PC-3 (cell line): Measurements from ENCODE around the gene COL21A1. TPM values are rescaled to one million over a fixed set of nuclear protein-coding genes. Genes with fewer than 3 reads are reported as not detected.
A peak's percentile ranks its signal among the peaks of the same experiment; 100 is the strongest.

Source experiments
- ATAC-seq: fragments of 200-7000 bp; cut with Tn5 transposase; 2 replicates; pipeline ENCODE4 v1.9.1; 2020; ENCODE audit warnings: mild to moderate bottlenecking, moderate library complexity
- BruUV-seq: library from RNA; stranded (reverse); fragments of 400-500 nt; replicated peaks from 2 replicates; lab custom pipeline; 2021; lab: Mats Ljungman, UMichigan
- CTCF ChIA-PET: fragments of 300-600 bp; sonication (Branson Sonifier 250); formaldehyde crosslinking; loops from one replicate; lab custom pipeline; 2022; ENCODE audit warnings: antibody characterized with exemption; lab: Charles Lee
- POLR2A ChIA-PET: fragments of 300-600 bp; sonication (Branson Sonifier 250); formaldehyde crosslinking; loops from one replicate; lab custom pipeline; 2022; ENCODE audit warnings: antibody characterized with exemption; ENCODE audit not compliant: unreplicated experiment; lab: Charles Lee
- DNase-seq: peaks from one replicate; pipeline ENCODE4 v3.0.0-alpha.2; 2015
- H2AFZ ChIP-seq: fragments of 300-600 bp; sonication (generic); 2 replicates; pipeline ENCODE4 v1.6.0; 2016; ENCODE audit warnings: antibody characterized with exemption, low read length
- H3F3A ChIP-seq: fragments of 300-600 bp; sonication (generic); one replicate; pipeline ENCODE4 v1.6.0; 2017; ENCODE audit warnings: antibody characterized with exemption, low read length, control low read depth, mild to moderate bottlenecking; ENCODE audit not compliant: unreplicated experiment
- H3K27ac ChIP-seq: fragments of 300-600 bp; sonication (generic); 2 replicates; pipeline ENCODE4 v1.5.1; 2016; ENCODE audit warnings: mild to moderate bottlenecking, low read length
- H3K27me3 ChIP-seq: fragments of 300-600 bp; sonication (generic); 2 replicates; pipeline ENCODE4 v1.6.1; 2016; ENCODE audit warnings: low read length, mixed read lengths
- H3K36me3 ChIP-seq: fragments of 300-600 bp; sonication (generic); 2 replicates; pipeline ENCODE4 v1.6.1; 2016; ENCODE audit warnings: low read depth, mixed run types, low read length, mixed read lengths
- H3K4me1 ChIP-seq: fragments of 300-600 bp; sonication (generic); 2 replicates; pipeline ENCODE4 v1.5.1; 2016; ENCODE audit warnings: low read length; ENCODE audit not compliant: insufficient read depth
- H3K4me2 ChIP-seq: fragments of 300-600 bp; sonication (generic); 2 replicates; pipeline ENCODE4 v1.6.0; 2016; ENCODE audit warnings: low read length
- H3K4me3 ChIP-seq: fragments of 300-600 bp; sonication (generic); 2 replicates; pipeline ENCODE4 v1.5.1; 2016; ENCODE audit warnings: mild to moderate bottlenecking, low read length, mixed read lengths
- H3K79me2 ChIP-seq: fragments of 300-600 bp; sonication (generic); 2 replicates; pipeline ENCODE4 v1.6.1; 2017; ENCODE audit warnings: low read length, mixed read lengths
- H3K9ac ChIP-seq: fragments of 300-600 bp; sonication (generic); 2 replicates; pipeline ENCODE4 v1.6.0; 2016; ENCODE audit warnings: mild to moderate bottlenecking, low read length
- H3K9me2 ChIP-seq: fragments of 300-600 bp; sonication (generic); replicated peaks from 2 replicates; pipeline ENCODE4 v1.6.1; 2016; ENCODE audit warnings: mixed run types, low read length, mixed read lengths
- H3K9me3 ChIP-seq: fragments of 300-600 bp; sonication (generic); 2 replicates; pipeline ENCODE4 v1.6.1; 2016; ENCODE audit warnings: low read length, mixed read lengths
- H4K20me1 ChIP-seq: fragments of 300-600 bp; sonication (generic); 2 replicates; pipeline ENCODE4 v1.6.1; 2016; ENCODE audit warnings: low read length, mixed read lengths
- CTCF ChIP-seq: fragments of 300-600 bp; sonication (generic); conservative IDR thresholded peaks from 2 replicates; pipeline ENCODE4 v1.5.1; 2017; ENCODE audit warnings: antibody characterized with exemption, low read depth, mild to moderate bottlenecking, low read length
- EZH2 ChIP-seq: fragments of 300-600 bp; sonication (generic); IDR thresholded peaks from one replicate; pipeline ENCODE4 v1.6.1; 2017; ENCODE audit warnings: antibody characterized with exemption, mild to moderate bottlenecking, low read length; ENCODE audit not compliant: unreplicated experiment
- EZH2phosphoT487 ChIP-seq: fragments of 300-600 bp; sonication (generic); IDR thresholded peaks from 2 replicates; pipeline ENCODE4 v1.6.1; 2018; ENCODE audit warnings: mild to moderate bottlenecking, antibody characterized with exemption, low read length, borderline replicate concordance
- intact Hi-C: fragments of 100-400 bp; cut with micrococcal nuclease; formaldehyde crosslinking; loops from 2 replicates; pipeline ENCODE4 v1.9.0; 2023
- total RNA-seq: library from RNA; depleted of rRNA; stranded (reverse); fragments of >200 nt; gene quantifications from 2 replicates; pipeline ENCODE4 v1.2.3, GENCODE V29; 2014

The COL21A1 gene
- total RNA-seq, 1 experiment from 2014 or later, result 1.0 TPM

GRCh38 chr6:56193846-56194245, 53.5 kb downstream of the COL21A1 start:
- ATAC-seq (0 out of 2 replicates have a peak, but pooled peaks have one; percentile 29), DNase-seq (peak; percentile 27)
- H3K36me3 ChIP-seq, result no peaks in the 10 kb centered on the region
- no peaks in the 10 kb centered on the region for H3K79me2 ChIP-seq
- no peak overlapping the region for H2AFZ ChIP-seq
- no peak overlapping the region for H3K9ac ChIP-seq
- no peaks in the 10 kb centered on the region for H3K4me1 ChIP-seq
- no peaks in the 10 kb centered on the region for H3K9me3 ChIP-seq
- no peaks in the 10 kb centered on the region for H4K20me1 ChIP-seq
- H3F3A ChIP-seq, result no peaks in the 10 kb centered on the region
- H3K27ac ChIP-seq, result no peak overlapping the region
- no peak overlapping the region for H3K4me3 ChIP-seq
- CTCF ChIA-PET, result interaction anchor here (0.7 kb wide), 1 partner anchor 37 kb away, joined by 5 read pairs; no protein-coding TSS in a partner anchor
- POLR2A ChIA-PET, result no interaction called here
- H3K9me2 ChIP-seq, result no peaks in the 10 kb centered on the region
- BruUV-seq, result no TSS peak
- intact Hi-C loops, result no loop called here
- no peaks in the 10 kb centered on the region for H3K27me3 ChIP-seq
- H3K4me2 ChIP-seq, result no peak overlapping the region
- TF ChIP-seq CTCF (no peak), EZH2 (no peak), EZH2phosphoT487 (no peak)

GRCh38 chr6:56188429-56188828, 59.0 kb downstream of the COL21A1 start:
- Histone ChIP-seq H3K4me3 (no peak overlapping the region), H3K9me3 (no peaks in the 10 kb centered on the region), H3K9ac (no peak overlapping the region), H3F3A (no peaks in the 10 kb centered on the region), H4K20me1 (no peaks in the 10 kb centered on the region), H3K4me1 (peaks cover 13% of the 10 kb centered on the region; the same call in 1 of the 2 replicates), H3K79me2 (no peaks in the 10 kb centered on the region), H3K36me3 (no peaks in the 10 kb centered on the region), H3K4me2 (no peak overlapping the region), H2AFZ (no peak overlapping the region), H3K27ac (no peak overlapping the region), H3K27me3 (no peaks in the 10 kb centered on the region), H3K9me2 (no peaks in the 10 kb centered on the region)
- ChIA-PET CTCF (no interaction called here), POLR2A (no interaction called here)
- TF ChIP-seq EZH2phosphoT487 (no peak), CTCF (no peak)
- DNase-seq (no peak), ATAC-seq (no peak)
- intact Hi-C loops, result no loop called here
- no TSS peak for BruUV-seq

GRCh38 chr6:56187686-56188085, 59.7 kb downstream of the COL21A1 start:
- ATAC-seq (peak; percentile 29; the same call in 1 of the 2 replicates), DNase-seq (peak; percentile 8)
- H2AFZ ChIP-seq, result no peak overlapping the region
- H3K4me1 ChIP-seq, result peaks cover 13% of the 10 kb centered on the region; the same call in 1 of the 2 replicates
- H3K9me2 ChIP-seq, result no peaks in the 10 kb centered on the region
- H3K4me3 ChIP-seq, result no peak overlapping the region
- H3F3A ChIP-seq, result no peaks in the 10 kb centered on the region
- H3K27ac ChIP-seq, result no peak overlapping the region; the same call in 1 of the 2 replicates
- H3K9ac ChIP-seq, result no peak overlapping the region
- ChIA-PET POLR2A (no interaction called here), CTCF (no interaction called here)
- intact Hi-C loops, result no loop called here
- H3K36me3 ChIP-seq, result no peaks in the 10 kb centered on the region
- no peak for TF ChIP-seq EZH2phosphoT487
- no peaks in the 10 kb centered on the region for H4K20me1 ChIP-seq
- H3K4me2 ChIP-seq, result peak overlapping the region; percentile 39
- no peaks in the 10 kb centered on the region for H3K9me3 ChIP-seq
- H3K79me2 ChIP-seq, result no peaks in the 10 kb centered on the region
- no TSS peak for BruUV-seq
- H3K27me3 ChIP-seq, result no peaks in the 10 kb centered on the region
